Measurements from ENCODE around the gene PRKAA1. TPM values are rescaled to one million over a fixed set of nuclear protein-coding genes. Genes with fewer than 3 reads are reported as not detected.
A peak's percentile ranks its signal among the peaks of the same experiment; 100 is the strongest.

Gene PRKAA1
- total and polyA plus RNA-seq, 2 of the 13 experiments (the other 11 are each of a cell fraction or from before 2014, with no cell fraction given) = 36.6 to 58.0 TPM

GRCh38 chr5:40797273-40798011, 732 bp downstream of the PRKAA1 start (continued):
- TF ChIP-seq ZNF574 (CRISPR knock-in tag; IDR thresholded peaks at IDR 0.05) (no peak), DDIT3 (CRISPR knock-in tag; IDR thresholded peaks at IDR 0.05) (no peak), TCF12 (IDR thresholded peaks at IDR 0.05) (no peak), TCF12 (CRISPR knock-in tag; IDR thresholded peaks at IDR 0.05) (no peak), KDM5A (IDR thresholded peaks at IDR 0.05; ENCODE audit: borderline replicate concordance, low read length) (peak; percentile 41), KLF16 (CRISPR knock-in tag; IDR thresholded peaks at IDR 0.05) (peak in 1 of 2 experiments; percentile 7; a peak in 1 of 4 replicates), RAD21 (CRISPR knock-in tag; IDR thresholded peaks at IDR 0.05) (no peak), HNRNPK (IDR thresholded peaks at IDR 0.05; ENCODE audit: low read depth, low read length, poor library complexity, severe bottlenecking) (peak; percentile 68), IRF2 (CRISPR knock-in tag; IDR thresholded peaks at IDR 0.05) (no peak), USF2 (IDR thresholded peaks at IDR 0.05; ENCODE audit: low read depth, low read length) (no peak), USF2 (CRISPR knock-in tag; IDR thresholded peaks at IDR 0.05; ENCODE audit: borderline replicate concordance) (no peak), SNAI1 (CRISPR knock-in tag; IDR thresholded peaks at IDR 0.05; ENCODE audit: borderline replicate concordance) (no peak), HCFC1 (IDR thresholded peaks at IDR 0.05; ENCODE audit: low read depth, low read length) (no peak), ZNF547 (CRISPR knock-in tag; IDR thresholded peaks at IDR 0.05) (no peak), DZIP1 (CRISPR knock-in tag; IDR thresholded peaks at IDR 0.05) (no peak), KLF15 (CRISPR knock-in tag; IDR thresholded peaks at IDR 0.05; ENCODE audit: borderline replicate concordance) (no peak), LCORL (IDR thresholded peaks at IDR 0.05) (no peak), LCORL (CRISPR knock-in tag; IDR thresholded peaks at IDR 0.05) (no peak), ELF4 (CRISPR knock-in tag; IDR thresholded peaks at IDR 0.05; ENCODE audit: borderline replicate concordance) (no peak), ZNF160 (CRISPR knock-in tag; IDR thresholded peaks at IDR 0.05) (no peak), LBX2 (CRISPR knock-in tag; IDR thresholded peaks at IDR 0.05; ENCODE audit: borderline replicate concordance) (no peak), ZNF180 (CRISPR knock-in tag; IDR thresholded peaks at IDR 0.05; ENCODE audit: borderline replicate concordance, low read depth) (no peak)

All from HepG2 (cell line).